ENCODE measurements around the gene C2CD4B. TPM values are rescaled to one million over a fixed set of nuclear protein-coding genes. Genes with fewer than 3 reads are reported as not detected.

The C2CD4B gene
- polyA plus RNA-seq, 1 experiment = not detected

- CTCF ChIA-PET = no interaction called here
- no peak for DNase-seq (ENCODE audit: low read depth, low spot score)
- H3K27ac ChIP-seq (ENCODE audit: low read depth, low read length) = no peak overlapping the region
- POLR2A ChIA-PET = no interaction called here
- H3K27me3 ChIP-seq (ENCODE audit: control insufficient read depth, insufficient read depth, low read length) = peaks cover 6% of the 10 kb centered on the region
- no peak overlapping the region for H3K4me3 ChIP-seq (ENCODE audit: low read depth, low read length)
- TF ChIP-seq CTCF (IDR thresholded peaks at IDR 0.05; ENCODE audit: low read depth, low read length) = no peak
- H3K9me3 ChIP-seq (ENCODE audit: control insufficient read depth, insufficient read depth, low read length) = no peaks in the 10 kb centered on the region
Measured at GRCh38 chr15:62153228-62153627, 11.9 kb downstream of the C2CD4B start.

- no peak overlapping the region for H3K27ac ChIP-seq (ENCODE audit: low read depth, low read length)
- H3K4me3 ChIP-seq (ENCODE audit: low read depth, low read length) = no peak overlapping the region
- peaks cover 14% of the 10 kb centered on the region for H3K27me3 ChIP-seq (ENCODE audit: control insufficient read depth, insufficient read depth, low read length)
- no peak for TF ChIP-seq CTCF (IDR thresholded peaks at IDR 0.05; ENCODE audit: low read depth, low read length)
- ChIA-PET POLR2A (no interaction called here), CTCF (no interaction called here)
- no peak for DNase-seq (ENCODE audit: low read depth, low spot score)
- H3K9me3 ChIP-seq (ENCODE audit: control insufficient read depth, insufficient read depth, low read length) = no peaks in the 10 kb centered on the region
Measured at GRCh38 chr15:62150445-62150844, 14.6 kb downstream of the C2CD4B start.

GRCh38 chr15:62149729-62150128, 15.4 kb downstream of the C2CD4B start:
- POLR2A ChIA-PET = no interaction called here
- TF ChIP-seq CTCF (IDR thresholded peaks at IDR 0.05; ENCODE audit: low read depth, low read length) = no peak
- no peak for DNase-seq (ENCODE audit: low read depth, low spot score)
- no peak overlapping the region for H3K4me3 ChIP-seq (ENCODE audit: low read depth, low read length)
- no peaks in the 10 kb centered on the region for H3K9me3 ChIP-seq (ENCODE audit: control insufficient read depth, insufficient read depth, low read length)
- H3K27ac ChIP-seq (ENCODE audit: low read depth, low read length) = no peak overlapping the region
- peaks cover 14% of the 10 kb centered on the region for H3K27me3 ChIP-seq (ENCODE audit: control insufficient read depth, insufficient read depth, low read length)
- CTCF ChIA-PET = no interaction called here

GRCh38 chr15:62147551-62147950, 17.5 kb downstream of the C2CD4B start:
- Histone ChIP-seq H3K27me3 (ENCODE audit: control insufficient read depth, insufficient read depth, low read length) (peaks cover 14% of the 10 kb centered on the region), H3K27ac (ENCODE audit: low read depth, low read length) (no peak overlapping the region), H3K4me3 (ENCODE audit: low read depth, low read length) (no peak overlapping the region), H3K9me3 (ENCODE audit: control insufficient read depth, insufficient read depth, low read length) (no peaks in the 10 kb centered on the region)
- ChIA-PET CTCF (no interaction called here), POLR2A (no interaction called here)
- TF ChIP-seq CTCF (IDR thresholded peaks at IDR 0.05; ENCODE audit: low read depth, low read length) = no peak
- no peak for DNase-seq (ENCODE audit: low read depth, low spot score)

- Histone ChIP-seq H3K27me3 (ENCODE audit: control insufficient read depth, insufficient read depth, low read length) (peaks cover 14% of the 10 kb centered on the region), H3K4me3 (ENCODE audit: low read depth, low read length) (no peak overlapping the region), H3K27ac (ENCODE audit: low read depth, low read length) (no peak overlapping the region), H3K9me3 (ENCODE audit: control insufficient read depth, insufficient read depth, low read length) (no peaks in the 10 kb centered on the region)
- no peak for DNase-seq (ENCODE audit: low read depth, low spot score)
- TF ChIP-seq CTCF (IDR thresholded peaks at IDR 0.05; ENCODE audit: low read depth, low read length) = no peak
- ChIA-PET POLR2A (no interaction called here), CTCF (no interaction called here)
Measured at GRCh38 chr15:62147149-62147548, 17.9 kb downstream of the C2CD4B start.

Measured in AG04450 (cell line).